ENCODE results near the gene TTBK1.

The TTBK1 gene

GRCh38 chr6:43256670-43257366 is 13.5 kb downstream of the TTBK1 start:
- no peak for DNase-seq

DNA sequence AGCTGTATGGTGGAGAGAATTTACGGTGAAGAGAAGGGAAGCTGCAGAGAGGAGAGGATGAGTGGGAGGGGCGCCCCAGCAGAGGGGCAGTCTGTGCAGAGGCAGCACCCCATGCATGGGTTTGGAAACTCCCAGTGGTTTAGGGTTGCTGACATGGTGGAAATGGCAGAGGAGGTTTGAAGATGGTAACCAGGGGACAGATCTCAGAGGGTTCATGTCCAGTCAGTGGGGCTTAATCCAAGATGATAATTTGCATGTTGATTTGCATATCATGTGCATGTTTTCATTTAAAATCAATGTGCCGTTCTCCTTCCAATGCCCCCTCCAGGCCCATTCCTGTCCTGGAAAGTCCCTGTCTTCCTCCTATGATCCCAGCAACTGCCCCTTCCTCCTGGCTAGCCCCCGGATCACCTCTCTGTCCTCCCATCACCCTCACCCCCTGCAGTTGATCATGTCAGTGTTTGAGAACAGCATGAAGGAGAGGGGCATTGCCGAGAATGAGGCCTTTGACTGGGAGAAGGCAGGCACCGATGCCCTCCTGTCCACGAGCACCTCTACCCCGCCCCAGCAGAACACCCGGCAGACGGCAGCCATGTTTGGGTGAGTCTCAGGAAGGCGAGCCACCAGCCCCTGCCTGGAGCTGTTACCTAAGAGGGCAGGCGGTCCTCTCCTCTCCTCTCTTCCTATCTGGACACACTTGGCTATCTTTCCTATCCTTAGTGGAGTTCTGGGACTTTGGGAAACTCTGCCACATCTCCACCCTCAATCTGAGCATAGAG is 14.3 kb downstream of the TTBK1 start:
- DNase-seq = no peak

DNA sequence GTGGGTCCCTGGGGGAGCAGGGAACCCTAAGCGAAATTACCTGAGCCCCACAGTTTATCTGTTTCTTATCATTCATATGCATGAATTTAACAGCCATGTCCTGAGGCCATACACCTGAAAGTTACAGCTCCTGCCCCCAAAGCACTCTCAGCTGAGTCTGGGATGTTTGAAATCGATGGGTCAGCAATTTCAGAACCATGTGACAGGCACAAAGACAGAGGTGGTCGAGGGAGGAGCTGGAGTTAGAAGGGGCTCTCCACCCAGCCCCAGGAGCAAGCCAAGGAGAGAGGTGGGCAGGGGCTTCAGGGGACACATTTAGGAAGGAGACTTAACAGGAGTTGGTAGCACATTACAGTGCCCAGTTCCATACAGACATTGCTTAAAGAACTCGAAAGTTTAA is 14.9 kb downstream of the TTBK1 start:
- no peak for DNase-seq

DNA sequence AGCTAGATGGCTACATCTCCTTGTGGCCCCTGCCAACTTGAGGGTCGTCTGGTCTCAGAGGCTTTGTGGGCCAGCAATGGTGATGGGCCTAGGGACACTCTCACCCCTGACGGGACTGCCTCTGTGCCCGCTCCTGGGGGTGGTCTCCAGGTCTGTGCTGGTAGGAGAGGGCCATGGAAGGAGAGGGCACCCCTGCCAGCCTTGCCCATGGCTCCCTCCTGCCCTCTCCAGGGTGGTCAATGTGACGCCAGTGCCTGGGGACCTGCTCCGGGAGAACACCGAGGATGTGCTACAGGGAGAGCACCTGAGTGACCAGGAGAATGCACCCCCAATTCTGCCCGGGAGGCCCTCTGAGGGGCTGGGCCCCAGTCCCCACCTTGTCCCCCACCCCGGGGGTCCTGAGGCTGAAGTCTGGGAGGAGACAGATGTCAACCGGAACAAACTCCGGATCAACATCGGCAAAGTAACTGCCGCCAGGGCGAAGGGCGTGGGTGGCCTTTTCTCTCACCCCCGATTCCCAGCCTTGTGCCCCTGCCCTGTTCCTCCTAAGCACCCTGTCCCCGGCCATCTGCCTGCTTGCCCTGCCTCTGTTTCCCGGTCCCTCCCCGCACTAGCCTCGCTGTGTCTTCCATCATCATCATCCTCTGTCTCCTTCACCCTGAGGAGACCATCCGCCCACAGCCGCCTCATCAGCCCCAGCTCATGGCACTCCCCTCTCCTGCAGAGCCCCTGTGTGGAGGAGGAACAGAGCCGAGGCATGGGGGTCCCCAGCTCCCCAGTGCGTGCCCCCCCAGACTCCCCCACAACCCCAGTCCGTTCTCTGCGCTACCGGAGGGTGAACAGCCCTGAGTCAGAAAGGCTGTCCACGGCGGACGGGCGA is 15.8 kb downstream of the TTBK1 start:
- DNase-seq = no peak

DNA sequence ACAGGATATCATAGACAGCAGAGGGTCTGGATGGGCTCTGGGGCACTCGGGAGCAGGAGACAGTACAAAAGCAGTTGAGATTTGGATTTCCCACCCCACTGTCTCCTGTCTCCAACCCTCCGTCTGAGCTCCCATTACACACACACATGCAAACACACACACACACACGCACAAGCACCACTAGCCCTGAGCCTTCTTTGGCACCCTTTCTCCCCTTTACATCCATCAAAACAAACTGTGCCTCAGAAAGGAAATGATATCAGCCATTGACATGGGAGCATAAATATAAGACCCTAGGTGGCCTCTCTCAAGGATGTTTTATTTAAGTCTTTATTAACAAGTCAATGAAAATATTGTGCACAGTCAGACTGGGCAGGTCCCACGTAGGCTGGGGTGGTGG is 17.5 kb downstream of the TTBK1 start:
- DNase-seq = no peak

DNA sequence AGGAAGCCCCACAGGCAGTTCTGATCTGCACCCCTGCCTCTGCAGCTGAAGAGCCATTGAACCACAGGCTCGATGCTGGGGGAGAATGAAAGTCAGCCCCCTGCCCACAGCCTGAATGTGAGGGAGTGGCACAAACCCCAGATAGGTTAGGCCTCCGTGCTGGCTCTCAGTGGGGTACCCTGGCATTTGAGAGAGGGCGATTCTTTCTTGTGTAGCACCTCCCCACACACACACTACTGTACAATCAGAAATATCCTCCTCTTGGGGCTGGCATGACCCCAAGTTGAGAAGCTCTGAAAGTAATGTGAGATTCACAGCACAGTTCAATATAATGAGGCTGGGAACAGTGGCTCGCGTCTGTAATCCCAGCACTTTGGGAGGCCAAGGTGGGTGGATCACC is 17.9 kb downstream of the TTBK1 start:
- DNase-seq = no peak

DNA sequence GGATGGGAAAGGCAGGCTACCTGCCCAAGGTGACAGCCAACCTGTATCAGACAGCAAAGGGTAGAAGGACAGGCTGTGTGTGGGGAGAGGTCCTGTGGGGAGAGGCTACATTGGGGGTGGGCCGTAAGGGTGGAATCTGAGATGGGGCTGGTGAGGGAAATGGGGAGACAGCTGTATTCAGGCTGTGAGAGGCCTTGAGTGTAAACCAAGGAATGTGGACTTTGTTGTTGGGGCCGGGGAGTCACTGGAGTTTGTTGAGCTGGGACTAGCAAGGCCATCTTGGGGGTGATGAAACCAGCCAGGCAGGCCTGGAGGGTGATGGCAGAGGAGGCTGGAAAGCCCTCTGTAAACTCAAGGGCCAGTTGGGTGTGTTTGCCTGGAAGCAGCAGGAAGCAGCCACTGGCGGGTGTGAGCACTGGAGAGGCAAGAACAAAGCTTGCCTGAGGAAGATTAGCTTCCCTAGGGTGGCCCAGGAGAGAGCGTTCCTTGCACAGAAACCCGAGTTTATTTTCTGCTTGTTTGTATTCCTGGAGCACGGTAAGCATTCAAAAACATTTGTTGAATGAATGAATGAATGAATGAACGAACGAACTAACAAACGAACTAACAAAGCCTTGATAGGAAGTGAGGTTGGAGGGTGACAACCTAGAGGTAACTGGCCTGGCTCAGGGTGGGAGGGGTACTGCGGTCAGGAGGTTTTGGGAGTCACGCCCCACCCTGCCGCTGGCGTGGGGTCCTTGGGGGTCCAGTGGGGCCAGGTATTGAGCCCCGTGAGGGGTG is 18.9 kb downstream of the TTBK1 start:
- DNase-seq = no peak

DNA sequence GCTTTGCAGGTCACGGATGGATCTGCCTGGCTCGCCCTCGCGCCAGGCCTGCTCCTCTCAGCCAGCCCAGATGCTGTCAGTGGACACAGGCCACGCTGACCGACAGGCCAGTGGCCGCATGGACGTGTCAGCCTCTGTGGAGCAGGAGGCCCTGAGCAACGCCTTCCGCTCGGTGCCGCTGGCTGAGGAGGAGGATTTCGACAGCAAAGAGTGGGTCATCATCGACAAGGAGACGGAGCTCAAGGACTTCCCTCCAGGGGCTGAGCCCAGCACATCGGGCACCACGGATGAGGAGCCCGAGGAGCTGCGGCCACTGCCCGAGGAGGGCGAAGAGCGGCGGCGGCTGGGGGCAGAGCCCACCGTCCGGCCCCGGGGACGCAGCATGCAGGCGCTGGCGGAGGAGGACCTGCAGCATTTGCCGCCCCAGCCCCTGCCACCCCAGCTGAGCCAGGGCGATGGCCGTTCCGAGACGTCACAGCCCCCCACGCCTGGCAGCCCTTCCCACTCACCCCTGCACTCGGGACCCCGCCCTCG is 19.6 kb downstream of the TTBK1 start:
- DNase-seq = no peak

GRCh38 chr6:43263314-43264178 is 20.3 kb downstream of the TTBK1 start:
- no peak for DNase-seq

GRCh38 chr6:43264599-43265145 is 21.4 kb downstream of the TTBK1 start:
- DNase-seq = no peak

DNA sequence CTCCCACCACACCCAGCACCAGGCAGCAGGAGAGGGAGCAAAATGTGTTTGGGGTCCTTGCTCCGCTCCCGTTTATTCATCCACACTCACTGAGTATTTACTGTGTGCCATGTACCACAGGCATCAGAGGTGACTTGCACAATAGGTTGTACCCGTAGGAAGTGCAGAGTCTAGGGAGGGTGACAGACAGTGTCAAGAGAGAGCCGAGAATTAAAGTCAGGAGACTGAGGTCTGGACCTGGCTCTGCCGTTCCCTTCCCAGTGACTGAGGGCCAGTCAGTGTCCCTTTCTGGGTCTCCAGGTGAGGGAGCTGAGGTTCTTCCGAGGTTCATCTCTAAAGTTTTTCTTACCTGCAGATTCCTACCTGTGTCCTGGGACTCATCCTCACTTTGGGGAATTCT is 22.3 kb downstream of the TTBK1 start:
- no peak for DNase-seq

DNA sequence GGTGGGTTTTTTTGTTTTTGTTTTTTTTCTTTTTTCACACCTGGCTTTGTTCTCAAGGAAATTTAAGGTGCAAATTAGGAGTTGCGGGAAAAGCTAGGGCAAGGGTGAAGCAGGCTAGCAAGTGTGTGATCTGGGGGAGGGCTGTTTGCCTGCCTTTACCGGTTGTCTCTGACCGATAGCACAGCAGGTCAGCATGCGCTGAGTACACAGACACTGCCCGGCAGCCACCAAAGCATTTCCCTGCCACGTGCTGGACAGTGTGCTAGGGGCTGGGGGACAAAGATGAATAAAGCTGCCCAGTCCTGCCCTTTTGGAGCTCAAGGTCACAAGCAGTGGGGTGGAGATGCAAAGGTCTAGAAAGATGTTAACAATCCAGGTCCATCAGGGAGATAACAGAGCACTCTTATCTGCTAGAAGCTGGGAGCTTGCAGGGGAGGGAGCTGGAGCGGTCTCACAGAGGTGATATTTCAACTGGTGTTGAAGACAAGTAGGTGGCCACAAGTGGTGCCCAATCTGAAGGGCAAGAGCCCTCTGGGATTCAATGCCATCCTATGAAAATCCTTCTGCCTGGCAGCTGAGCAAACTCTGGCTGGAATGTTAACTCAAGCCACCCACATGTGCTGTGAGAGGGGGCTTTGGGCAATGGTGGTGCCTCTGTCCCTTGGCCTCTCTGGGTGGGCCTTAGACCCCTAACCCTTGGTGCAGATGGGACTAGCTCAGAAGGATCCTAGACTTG is 24.5 kb downstream of the TTBK1 start:
- no peak for DNase-seq

DNA sequence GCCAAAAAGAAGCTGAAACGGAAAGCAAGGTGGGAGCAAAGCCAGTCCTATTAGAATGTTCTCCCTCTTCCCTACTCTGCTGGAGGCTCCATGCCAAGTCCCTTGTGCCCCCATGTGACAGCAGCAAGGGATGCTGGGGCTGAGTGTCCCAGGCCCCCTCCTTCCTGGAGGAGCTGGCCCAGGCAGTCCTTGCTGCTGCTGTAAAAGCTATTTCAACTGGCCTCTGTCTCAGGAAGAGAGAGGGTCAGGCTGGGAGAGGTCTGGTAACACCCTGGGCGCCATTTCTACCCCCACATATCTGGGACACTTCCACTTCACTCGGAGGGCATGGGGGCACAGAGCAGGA is 25.0 kb downstream of the TTBK1 start:
- DNase-seq = no peak

GRCh38 chr6:43268782-43269272 is 25.5 kb downstream of the TTBK1 start:
- DNase-seq = no peak

DNA sequence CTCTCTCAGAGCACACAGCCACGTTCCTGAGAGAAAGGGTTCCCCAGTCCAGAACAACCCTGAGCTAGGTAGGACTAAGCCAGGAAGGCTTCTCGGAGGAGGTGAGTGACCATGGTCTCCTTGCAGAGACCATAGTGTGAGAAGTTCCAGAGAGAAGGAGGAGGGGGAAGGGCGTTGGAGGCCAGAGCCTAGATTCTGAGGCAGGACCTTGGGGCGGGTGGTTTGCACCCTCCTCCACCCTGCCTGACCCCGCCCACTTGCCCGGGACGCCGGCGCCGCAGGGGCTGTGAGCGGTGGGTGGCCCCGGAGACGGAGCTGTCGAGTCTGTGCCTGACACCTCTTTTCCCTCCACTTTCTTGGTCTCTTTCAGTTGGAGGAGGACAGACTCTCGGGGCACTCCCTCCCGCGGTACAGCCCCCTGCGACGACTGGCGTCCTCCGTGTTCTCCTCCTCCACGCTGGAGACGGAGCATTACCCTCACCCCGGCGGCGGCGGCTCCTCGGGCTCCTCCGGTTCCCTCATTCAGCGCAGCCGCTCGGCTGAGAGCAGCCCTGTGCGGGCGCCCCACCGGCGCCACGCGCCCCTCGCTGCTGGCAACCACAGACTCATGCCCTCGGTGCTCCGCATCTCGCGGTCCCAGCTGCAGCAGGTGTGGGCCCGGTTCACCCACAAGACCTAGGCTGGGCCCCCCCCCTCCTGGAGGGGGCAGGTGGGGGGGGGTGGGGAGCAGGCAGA is 26.2 kb downstream of the TTBK1 start:
- no peak for DNase-seq

- no peak for DNase-seq
Observed at GRCh38 chr6:43271103-43271815, 28.0 kb downstream of the TTBK1 start.

GRCh38 chr6:43271944-43272343 is 28.7 kb downstream of the TTBK1 start:
- DNase-seq = no peak

DNA sequence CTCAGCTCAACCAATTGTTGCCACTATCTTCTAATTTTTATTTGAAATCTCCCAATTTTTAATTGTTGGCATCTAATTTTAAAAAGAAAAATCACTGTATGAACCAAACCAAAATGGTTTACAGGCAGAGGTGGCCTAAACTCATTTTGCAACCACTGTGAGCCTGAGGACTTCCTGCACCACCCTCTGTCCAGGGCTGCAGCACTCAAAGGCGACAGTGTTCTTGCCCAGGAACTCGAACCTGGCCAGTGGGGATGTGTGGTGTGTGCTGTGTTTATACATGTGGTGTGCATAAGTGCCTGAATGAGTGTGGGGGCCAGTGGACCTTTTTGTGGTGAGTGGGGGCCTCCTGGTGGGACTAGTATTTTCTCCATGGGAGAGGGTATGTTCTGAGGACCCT is 30.4 kb downstream of the TTBK1 start:
- no peak for DNase-seq

Data from NCI-H345 (cell line).